ENCODE results near the gene NAT10.

The NAT10 gene

GRCh38 chr11:34158661-34159060 lies 53.2 kb downstream of the NAT10 start:
- Histone ChIP-seq H3K36me3 (ENCODE audit: control insufficient read depth, insufficient read depth, low read length) (peaks cover 22% of the 10 kb centered on the region), H3K27me3 (replicated peaks; ENCODE audit: control insufficient read depth, insufficient read depth, low read length) (no peaks in the 10 kb centered on the region), H3K4me3 (replicated peaks; ENCODE audit: low read depth, low read length) (no peak overlapping the region)
- no peak for TF ChIP-seq CTCF (IDR thresholded peaks at IDR 0.05; ENCODE audit: insufficient read depth, low read length, poor library complexity, severe bottlenecking)
- no peak for DNase-seq (ENCODE audit: extremely low read depth, insufficient read length)

DNA sequence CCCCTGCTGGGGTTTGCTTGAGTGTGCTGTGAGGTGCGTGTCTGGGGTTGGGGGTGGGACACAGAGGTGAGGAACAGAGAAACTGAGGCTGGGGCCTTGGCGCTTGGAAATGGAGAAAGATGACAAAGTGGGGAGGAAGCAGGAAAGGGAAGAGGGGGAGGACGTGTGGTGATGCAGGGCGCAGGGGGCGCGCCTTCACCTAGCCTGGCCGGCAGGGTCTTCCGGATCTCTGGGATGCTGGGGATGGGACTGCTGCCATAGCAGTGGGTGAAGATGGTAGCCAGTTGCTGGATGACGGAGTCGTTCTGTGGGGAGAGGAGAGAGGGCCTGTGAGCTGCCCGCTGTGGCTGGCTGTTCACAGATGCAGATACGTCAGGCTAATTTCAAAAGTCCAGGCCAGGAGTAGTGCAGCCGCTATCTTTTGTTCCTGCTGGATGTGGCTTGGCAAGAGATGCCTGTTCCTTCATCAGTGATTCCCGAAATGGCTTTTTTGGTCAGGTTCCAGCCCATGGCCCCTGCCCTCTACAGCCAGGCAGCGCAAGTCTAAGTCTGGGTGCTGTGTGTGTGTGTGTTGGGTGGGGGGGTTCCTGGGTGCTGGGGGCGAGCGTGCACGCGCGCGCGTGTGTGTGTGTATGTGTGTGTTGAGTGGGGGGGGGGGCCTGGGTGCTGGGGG lies 54.8 kb downstream of the NAT10 start:
- H3K27me3 ChIP-seq (replicated peaks; ENCODE audit: control insufficient read depth, insufficient read depth, low read length) = no peaks in the 10 kb centered on the region
- no peak for DNase-seq (ENCODE audit: extremely low read depth, insufficient read length)
- TF ChIP-seq CTCF (IDR thresholded peaks at IDR 0.05; ENCODE audit: insufficient read depth, low read length, poor library complexity, severe bottlenecking) = no peak
- H3K36me3 ChIP-seq (ENCODE audit: control insufficient read depth, insufficient read depth, low read length) = peaks cover 14% of the 10 kb centered on the region
- H3K4me3 ChIP-seq (replicated peaks; ENCODE audit: low read depth, low read length) = no peak overlapping the region

DNA sequence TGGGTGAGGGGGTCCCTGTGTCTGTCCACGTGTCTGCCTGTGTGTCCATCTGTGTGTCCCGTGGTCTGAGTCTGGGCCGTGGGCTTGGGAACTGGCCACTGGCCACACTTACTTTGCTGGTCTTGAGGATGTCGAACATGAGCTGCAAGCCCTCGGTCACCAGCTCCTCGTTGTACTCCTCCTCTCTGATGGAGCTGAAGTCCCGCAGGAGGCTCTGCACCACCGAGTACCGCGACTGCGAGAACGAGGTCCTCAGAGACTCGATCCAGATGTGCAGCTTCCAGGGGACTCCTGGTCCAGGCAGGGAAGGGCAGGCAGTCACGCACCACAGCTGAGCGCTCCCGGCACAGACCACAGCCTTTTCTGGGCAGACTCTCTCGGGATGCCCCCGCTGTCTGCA lies 55.4 kb downstream of the NAT10 start:
- H3K27me3 ChIP-seq (replicated peaks; ENCODE audit: control insufficient read depth, insufficient read depth, low read length) = no peaks in the 10 kb centered on the region
- DNase-seq (ENCODE audit: extremely low read depth, insufficient read length) = no peak
- TF ChIP-seq CTCF (IDR thresholded peaks at IDR 0.05; ENCODE audit: insufficient read depth, low read length, poor library complexity, severe bottlenecking) = no peak
- peaks cover 11% of the 10 kb centered on the region for H3K36me3 ChIP-seq (ENCODE audit: control insufficient read depth, insufficient read depth, low read length)
- H3K4me3 ChIP-seq (replicated peaks; ENCODE audit: low read depth, low read length) = no peak overlapping the region

- DNase-seq (ENCODE audit: extremely low read depth, insufficient read length) = no peak
- TF ChIP-seq CTCF (IDR thresholded peaks at IDR 0.05; ENCODE audit: insufficient read depth, low read length, poor library complexity, severe bottlenecking) = no peak
- peaks cover 11% of the 10 kb centered on the region for H3K36me3 ChIP-seq (ENCODE audit: control insufficient read depth, insufficient read depth, low read length)
- no peak overlapping the region for H3K4me3 ChIP-seq (replicated peaks; ENCODE audit: low read depth, low read length)
- H3K27me3 ChIP-seq (replicated peaks; ENCODE audit: control insufficient read depth, insufficient read depth, low read length) = no peaks in the 10 kb centered on the region
These were observed 55.9 kb downstream of the NAT10 start for GRCh38 chr11:34161361-34161760.

DNA sequence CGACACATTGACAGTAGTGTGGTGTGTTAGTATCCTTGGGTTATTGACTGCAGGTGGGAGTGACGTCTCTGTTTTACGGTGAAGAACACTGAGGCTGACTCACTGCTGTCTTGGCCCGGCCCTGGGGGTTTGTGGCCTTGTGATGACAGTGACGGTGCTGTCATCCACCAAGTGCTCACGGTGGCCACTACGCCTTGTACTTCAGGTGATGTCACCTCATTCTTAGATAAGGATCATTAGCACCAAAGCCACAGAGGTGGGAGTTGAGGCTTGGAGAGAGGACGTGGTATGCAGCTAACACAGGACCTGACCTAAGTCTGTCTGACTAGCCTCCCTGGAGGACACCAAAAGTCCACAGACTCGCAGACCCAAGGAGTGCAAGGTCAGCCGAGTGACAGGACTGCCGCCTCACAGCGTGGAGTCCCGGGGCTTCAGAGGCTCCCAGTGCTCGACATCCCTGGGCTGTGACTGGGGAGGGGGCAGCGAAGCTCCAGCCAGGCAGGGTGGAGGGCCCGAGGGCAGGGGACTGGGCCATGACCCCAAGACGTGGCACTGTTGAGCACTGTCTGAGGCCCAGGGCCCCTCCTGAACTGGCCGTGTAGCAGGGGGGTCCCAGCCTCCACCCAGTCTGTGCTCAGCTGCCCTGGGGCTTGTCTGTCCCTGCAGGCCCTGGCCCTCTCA lies 56.5 kb downstream of the NAT10 start:
- no peak for DNase-seq (ENCODE audit: extremely low read depth, insufficient read length)
- TF ChIP-seq CTCF (IDR thresholded peaks at IDR 0.05; ENCODE audit: insufficient read depth, low read length, poor library complexity, severe bottlenecking) = no peak
- Histone ChIP-seq H3K27me3 (replicated peaks; ENCODE audit: control insufficient read depth, insufficient read depth, low read length) (no peaks in the 10 kb centered on the region), H3K36me3 (ENCODE audit: control insufficient read depth, insufficient read depth, low read length) (peaks cover 11% of the 10 kb centered on the region), H3K4me3 (replicated peaks; ENCODE audit: low read depth, low read length) (no peak overlapping the region)
